Neural cell (in vitro differentiated cells): ENCODE data around the gene ZNF580. TPM values are rescaled to one million over a fixed set of nuclear protein-coding genes. Genes with fewer than 3 reads are reported as not detected.

Experiments used
- H2AFZ ChIP-seq: fragments of 200-600, 300-800 bp; sonication (generic), shearing (Covaris generic); 2 replicates; pipeline ENCODE4 v1.6.0; 2014; ENCODE audit warnings: low read depth, mild to moderate bottlenecking, antibody characterized with exemption, low read length, moderate library complexity
- H3F3A ChIP-seq: fragments of 200-600 bp; shearing (Covaris generic); 2 replicates; pipeline ENCODE4 v1.6.1; 2016; ENCODE audit warnings: mild to moderate bottlenecking, moderate library complexity, mixed read lengths, antibody characterized with exemption, low read length; ENCODE audit not compliant: insufficient read depth, poor library complexity, severe bottlenecking
- H3K27ac ChIP-seq: fragments of 200-600, 300-800 bp; sonication (generic), shearing (Covaris generic); 2 replicates; pipeline ENCODE4 v1.5.1; 2014; ENCODE audit warnings: mild to moderate bottlenecking, low read length, moderate library complexity
- H3K27me3 ChIP-seq: fragments of 300-800, 200-600 bp; sonication (generic), shearing (Covaris generic); 2 replicates; pipeline ENCODE4 v1.6.0; 2014; ENCODE audit warnings: mild to moderate bottlenecking, low read depth, low read length, moderate library complexity; ENCODE audit not compliant: insufficient read depth
- H3K36me3 ChIP-seq: fragments of 300-800, 200-600 bp; sonication (generic), shearing (Covaris generic); 2 replicates; pipeline ENCODE4 v1.5.1; 2014; ENCODE audit warnings: mild to moderate bottlenecking, antibody characterized with exemption, low read length, moderate library complexity; ENCODE audit not compliant: insufficient read depth
- H3K4me2 ChIP-seq: fragments of 300-800, 200-600 bp; sonication (generic), shearing (Covaris generic); 2 replicates; pipeline ENCODE4 v1.6.0; 2014; ENCODE audit warnings: mild to moderate bottlenecking, low read length
- H3K4me3 ChIP-seq: fragments of 300-800, 200-600 bp; sonication (generic), shearing (Covaris generic); 2 replicates; pipeline ENCODE4 v1.5.1; 2014; ENCODE audit warnings: mild to moderate bottlenecking, low read length, moderate library complexity
- H3K79me2 ChIP-seq: fragments of 200-600 bp; shearing (Covaris generic); replicated peaks from 2 replicates; pipeline ENCODE4 v1.6.0; 2014; ENCODE audit warnings: mild to moderate bottlenecking, low read length, moderate library complexity; ENCODE audit not compliant: insufficient read depth
- H3K9ac ChIP-seq: fragments of 300-800, 200-600 bp; sonication (generic), shearing (Covaris generic); 2 replicates; pipeline ENCODE4 v1.6.1; 2016; ENCODE audit warnings: mild to moderate bottlenecking, low read length, mixed read lengths
- H3K9me2 ChIP-seq: fragments of 200-600 bp; shearing (Covaris generic); 2 replicates; pipeline ENCODE4 v1.6.1; 2016; ENCODE audit warnings: mild to moderate bottlenecking, low read length, mixed read lengths; ENCODE audit not compliant: insufficient read depth
- H3K9me3 ChIP-seq: fragments of 200-600, 300-800 bp; sonication (generic), shearing (Covaris generic); 2 replicates; pipeline ENCODE4 v1.6.1; 2016; ENCODE audit warnings: mild to moderate bottlenecking, mixed run types, low read length, moderate library complexity, mixed read lengths
- H4K20me1 ChIP-seq: fragments of 200-600 bp; shearing (Covaris generic); 2 replicates; pipeline ENCODE4 v1.6.1; 2016; ENCODE audit warnings: mild to moderate bottlenecking, mixed run types; ENCODE audit not compliant: insufficient read depth
- EP300 ChIP-seq: fragments of 450-650 bp; conservative IDR thresholded peaks from 2 replicates; pipeline ENCODE4 v1.6.1; 2014; ENCODE audit warnings: antibody characterized with exemption, mild to moderate bottlenecking, moderate library complexity; ENCODE audit not compliant: poor library complexity, severe bottlenecking
- EZH2 ChIP-seq: fragments of 200-600, 300-800 bp; shearing (Covaris generic), sonication (generic); IDR thresholded peaks from 2 replicates; pipeline ENCODE4 v1.6.1; 2014; ENCODE audit warnings: antibody characterized with exemption, low read length, borderline replicate concordance, mild to moderate bottlenecking; ENCODE audit not compliant: insufficient read depth, poor library complexity, severe bottlenecking
- MXI1 ChIP-seq: fragments of 450-650 bp; conservative IDR thresholded peaks from 2 replicates; pipeline ENCODE4 v1.6.1; 2014; ENCODE audit warnings: antibody characterized with exemption, mild to moderate bottlenecking; ENCODE audit not compliant: poor library complexity, severe bottlenecking
- POLR2AphosphoS5 ChIP-seq: IDR thresholded peaks from 2 replicates; pipeline ENCODE4 v1.6.1; 2012
- RAD21 ChIP-seq: fragments of 450-650 bp; conservative IDR thresholded peaks from 2 replicates; pipeline ENCODE4 v1.6.1; 2014; ENCODE audit warnings: antibody characterized with exemption, mild to moderate bottlenecking, moderate library complexity
- SMC3 ChIP-seq: fragments of 450-650 bp; conservative IDR thresholded peaks from 2 replicates; pipeline ENCODE4 v1.6.1; 2014; ENCODE audit warnings: antibody characterized with exemption, mild to moderate bottlenecking, moderate library complexity; ENCODE audit not compliant: poor library complexity
- TAF1 ChIP-seq: IDR thresholded peaks from 2 replicates; pipeline ENCODE4 v1.6.1; 2012; ENCODE audit warnings: low read depth
- polyA plus RNA-seq: library from polyadenylated mRNA; depleted of rRNA; stranded (reverse); fragments of >200 nt; gene quantifications from 2 replicates; pipeline ENCODE4 v1.2.3, GENCODE V29; 2014
- TF ChIP-seq, protein P1 (sequence below): fragments of 450-650 bp; IDR thresholded peaks from 2 replicates; pipeline ENCODE4 v1.5.1; 2014; ENCODE audit warnings: antibody characterized with exemption, mild to moderate bottlenecking, moderate library complexity; ENCODE audit not compliant: poor library complexity, severe bottlenecking
- TF ChIP-seq, protein P2 (sequence below): IDR thresholded peaks from 2 replicates; pipeline ENCODE4 v1.6.1; 2012; ENCODE audit warnings: borderline replicate concordance

The ZNF580 gene
- polyA plus RNA-seq, 1 donor from 2014 or later: 11.7 TPM

DNA sequence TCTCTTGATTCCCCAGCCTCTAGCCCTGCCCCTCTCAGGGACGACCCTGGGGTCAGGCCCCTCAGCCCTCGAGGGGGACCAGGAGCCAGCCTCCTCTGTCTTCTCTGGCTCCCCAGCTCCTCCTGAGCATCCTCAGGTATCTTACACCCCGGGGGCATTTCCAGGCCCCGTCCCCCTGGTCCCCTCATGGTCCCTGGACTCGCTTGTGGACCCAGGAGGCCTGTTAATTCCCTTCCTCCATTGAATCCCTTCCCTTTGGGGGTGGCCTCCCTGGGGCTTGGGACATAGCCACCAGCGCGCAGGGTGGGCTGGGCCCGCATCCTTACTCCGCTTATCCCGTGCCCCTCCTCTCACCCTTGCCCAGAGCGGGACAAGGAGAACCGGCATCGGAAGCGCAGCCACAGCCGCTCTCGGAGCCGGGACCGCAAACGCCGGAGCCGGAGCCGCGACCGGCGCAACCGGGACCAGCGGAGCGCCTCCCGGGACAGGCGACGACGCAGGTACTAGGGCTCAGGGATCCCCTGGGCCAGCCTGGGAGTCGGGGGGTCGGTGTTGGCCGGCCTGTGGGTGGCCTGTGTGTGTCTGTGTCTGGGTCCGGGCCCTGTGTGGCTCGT lies 18.2 kb downstream of the ZNF580 start:
- Histone ChIP-seq H2AFZ (no peak overlapping the region), H3K9me2 (no peaks in the 10 kb centered on the region), H3K9ac (no peak overlapping the region), H3K79me2 (peaks cover 43% of the 10 kb centered on the region), H3K9me3 (no peaks in the 10 kb centered on the region), H4K20me1 (peaks cover 42% of the 10 kb centered on the region), H3F3A (no peaks in the 10 kb centered on the region), H3K36me3 (no peaks in the 10 kb centered on the region), H3K4me2 (no peak overlapping the region), H3K4me3 (no peak overlapping the region), H3K27me3 (no peaks in the 10 kb centered on the region), H3K27ac (no peak overlapping the region)
- TF ChIP-seq TAF1 (no peak), SMC3 (no peak), POLR2AphosphoS5 (no peak), RAD21 (no peak), EZH2 (no peak), MXI1 (no peak), EP300 (no peak)
- TF ChIP-seq, protein P1, sequence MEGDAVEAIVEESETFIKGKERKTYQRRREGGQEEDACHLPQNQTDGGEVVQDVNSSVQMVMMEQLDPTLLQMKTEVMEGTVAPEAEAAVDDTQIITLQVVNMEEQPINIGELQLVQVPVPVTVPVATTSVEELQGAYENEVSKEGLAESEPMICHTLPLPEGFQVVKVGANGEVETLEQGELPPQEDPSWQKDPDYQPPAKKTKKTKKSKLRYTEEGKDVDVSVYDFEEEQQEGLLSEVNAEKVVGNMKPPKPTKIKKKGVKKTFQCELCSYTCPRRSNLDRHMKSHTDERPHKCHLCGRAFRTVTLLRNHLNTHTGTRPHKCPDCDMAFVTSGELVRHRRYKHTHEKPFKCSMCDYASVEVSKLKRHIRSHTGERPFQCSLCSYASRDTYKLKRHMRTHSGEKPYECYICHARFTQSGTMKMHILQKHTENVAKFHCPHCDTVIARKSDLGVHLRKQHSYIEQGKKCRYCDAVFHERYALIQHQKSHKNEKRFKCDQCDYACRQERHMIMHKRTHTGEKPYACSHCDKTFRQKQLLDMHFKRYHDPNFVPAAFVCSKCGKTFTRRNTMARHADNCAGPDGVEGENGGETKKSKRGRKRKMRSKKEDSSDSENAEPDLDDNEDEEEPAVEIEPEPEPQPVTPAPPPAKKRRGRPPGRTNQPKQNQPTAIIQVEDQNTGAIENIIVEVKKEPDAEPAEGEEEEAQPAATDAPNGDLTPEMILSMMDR: no peak
- TF ChIP-seq, protein P2, sequence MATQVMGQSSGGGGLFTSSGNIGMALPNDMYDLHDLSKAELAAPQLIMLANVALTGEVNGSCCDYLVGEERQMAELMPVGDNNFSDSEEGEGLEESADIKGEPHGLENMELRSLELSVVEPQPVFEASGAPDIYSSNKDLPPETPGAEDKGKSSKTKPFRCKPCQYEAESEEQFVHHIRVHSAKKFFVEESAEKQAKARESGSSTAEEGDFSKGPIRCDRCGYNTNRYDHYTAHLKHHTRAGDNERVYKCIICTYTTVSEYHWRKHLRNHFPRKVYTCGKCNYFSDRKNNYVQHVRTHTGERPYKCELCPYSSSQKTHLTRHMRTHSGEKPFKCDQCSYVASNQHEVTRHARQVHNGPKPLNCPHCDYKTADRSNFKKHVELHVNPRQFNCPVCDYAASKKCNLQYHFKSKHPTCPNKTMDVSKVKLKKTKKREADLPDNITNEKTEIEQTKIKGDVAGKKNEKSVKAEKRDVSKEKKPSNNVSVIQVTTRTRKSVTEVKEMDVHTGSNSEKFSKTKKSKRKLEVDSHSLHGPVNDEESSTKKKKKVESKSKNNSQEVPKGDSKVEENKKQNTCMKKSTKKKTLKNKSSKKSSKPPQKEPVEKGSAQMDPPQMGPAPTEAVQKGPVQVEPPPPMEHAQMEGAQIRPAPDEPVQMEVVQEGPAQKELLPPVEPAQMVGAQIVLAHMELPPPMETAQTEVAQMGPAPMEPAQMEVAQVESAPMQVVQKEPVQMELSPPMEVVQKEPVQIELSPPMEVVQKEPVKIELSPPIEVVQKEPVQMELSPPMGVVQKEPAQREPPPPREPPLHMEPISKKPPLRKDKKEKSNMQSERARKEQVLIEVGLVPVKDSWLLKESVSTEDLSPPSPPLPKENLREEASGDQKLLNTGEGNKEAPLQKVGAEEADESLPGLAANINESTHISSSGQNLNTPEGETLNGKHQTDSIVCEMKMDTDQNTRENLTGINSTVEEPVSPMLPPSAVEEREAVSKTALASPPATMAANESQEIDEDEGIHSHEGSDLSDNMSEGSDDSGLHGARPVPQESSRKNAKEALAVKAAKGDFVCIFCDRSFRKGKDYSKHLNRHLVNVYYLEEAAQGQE: no peak

DNA sequence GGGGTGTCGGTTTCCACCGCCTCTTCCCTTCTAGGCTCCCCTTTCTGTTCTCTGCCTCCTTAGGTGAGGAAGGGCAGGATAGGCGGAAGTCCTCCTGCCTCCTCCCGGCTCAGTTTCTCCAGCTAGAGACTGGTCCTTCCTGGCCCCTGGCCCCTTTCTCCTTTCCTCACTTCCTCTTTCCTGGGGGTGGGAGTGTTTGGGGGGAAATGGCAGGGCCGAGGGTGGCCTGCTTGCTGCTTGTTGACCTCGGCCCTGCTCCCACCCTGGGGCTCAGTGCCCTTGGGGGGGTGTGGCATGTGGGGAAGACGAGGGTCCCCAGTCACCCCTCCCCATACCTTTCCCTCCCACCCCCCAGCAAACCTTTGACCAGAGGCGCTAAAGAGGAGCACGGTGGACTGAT lies 19.0 kb downstream of the ZNF580 start:
- TF ChIP-seq EZH2 (no peak), SMC3 (no peak), TAF1 (no peak), EP300 (no peak), POLR2AphosphoS5 (no peak), RAD21 (no peak), MXI1 (no peak)
- TF ChIP-seq, protein P2: no peak
- TF ChIP-seq, protein P1: no peak
- no peaks in the 10 kb centered on the region for H3K36me3 ChIP-seq
- peaks cover 42% of the 10 kb centered on the region for H4K20me1 ChIP-seq

More for the DNA sequence above, 19.0 kb downstream of the ZNF580 start:
- peaks cover 43% of the 10 kb centered on the region for H3K79me2 ChIP-seq
- no peaks in the 10 kb centered on the region for H3K9me2 ChIP-seq
- no peak overlapping the region for H3K9ac ChIP-seq
- H3F3A ChIP-seq: no peaks in the 10 kb centered on the region
- no peak overlapping the region for H3K4me2 ChIP-seq
- H3K27me3 ChIP-seq: no peaks in the 10 kb centered on the region
- H2AFZ ChIP-seq: no peak overlapping the region
- no peaks in the 10 kb centered on the region for H3K9me3 ChIP-seq
- H3K27ac ChIP-seq: no peak overlapping the region
- H3K4me3 ChIP-seq: no peak overlapping the region
